Trophoblast cell (in vitro differentiated cells and primary cell): ENCODE measurements around the gene PYROXD2.

Source experiments
- DNase-seq, 2 donors: peaks; one replicate each; pipeline ENCODE4 v3.0.0-alpha.2; 2016
- H2AFZ ChIP-seq: 2 replicates; pipeline ENCODE4 v1.6.1; 2013; ENCODE audit warnings: low read length, moderate library complexity, mild to moderate bottlenecking; ENCODE audit not compliant: insufficient read depth, poor library complexity
- H2AK5ac ChIP-seq: 2 replicates; pipeline ENCODE4 v1.6.1; 2013; ENCODE audit warnings: mild to moderate bottlenecking, low read length
- H2BK120ac ChIP-seq: 2 replicates; pipeline ENCODE4 v1.6.1; 2013; ENCODE audit warnings: low read length, mild to moderate bottlenecking, moderate library complexity; ENCODE audit not compliant: insufficient read depth, poor library complexity
- H2BK12ac ChIP-seq: 2 replicates; pipeline ENCODE4 v1.6.1; 2013; ENCODE audit warnings: mild to moderate bottlenecking, low read length, moderate library complexity
- H2BK5ac ChIP-seq: 2 replicates; pipeline ENCODE4 v1.6.1; 2013; ENCODE audit warnings: low read length, low read depth, moderate library complexity, mild to moderate bottlenecking; ENCODE audit not compliant: poor library complexity
- H3K14ac ChIP-seq: 2 replicates; pipeline ENCODE4 v1.6.1; 2013; ENCODE audit warnings: mild to moderate bottlenecking, low read length
- H3K18ac ChIP-seq: 2 replicates; pipeline ENCODE4 v1.6.1; 2013; ENCODE audit warnings: mild to moderate bottlenecking, low read length
- H3K23ac ChIP-seq: 2 replicates; pipeline ENCODE4 v1.6.1; 2013; ENCODE audit warnings: low read length
- H3K27ac ChIP-seq: 2 replicates; pipeline ENCODE4 v1.5.1; 2013; ENCODE audit warnings: low read depth, mild to moderate bottlenecking, inconsistent platforms, low read length, moderate library complexity
- H3K27me3 ChIP-seq: 2 replicates; pipeline ENCODE4 v1.6.1; 2013; ENCODE audit warnings: inconsistent platforms, mild to moderate bottlenecking, low read length, moderate library complexity; ENCODE audit not compliant: insufficient read depth
- H3K36me3 ChIP-seq, 2 experiments: 1 replicate in 1 of 2; 2 replicates in 1 of 2; pipeline ENCODE4 v1.6.1; 2013; ENCODE audit warnings: low read length in 2 of 2, mild to moderate bottlenecking in 2 of 2, moderate library complexity in 1 of 2; ENCODE audit not compliant: insufficient read depth in 2 of 2, control insufficient read depth in 1 of 2
- H3K4ac ChIP-seq: 2 replicates; pipeline ENCODE4 v1.6.1; 2013; ENCODE audit warnings: low read depth, mild to moderate bottlenecking, low read length, moderate library complexity
- H3K4me1 ChIP-seq, 2 experiments: 1 replicate in 1 of 2; 2 replicates in 1 of 2; pipeline ENCODE4 v1.6.1; 2013; ENCODE audit warnings: low read length in 2 of 2, mild to moderate bottlenecking in 2 of 2, moderate library complexity in 1 of 2; ENCODE audit not compliant: insufficient read depth in 2 of 2, control insufficient read depth in 1 of 2
- H3K4me2 ChIP-seq: 2 replicates; pipeline ENCODE4 v1.6.1; 2013; ENCODE audit warnings: inconsistent platforms, mild to moderate bottlenecking, low read length, moderate library complexity
- H3K4me3 ChIP-seq: 2 replicates; pipeline ENCODE4 v1.5.1; 2013; ENCODE audit warnings: mild to moderate bottlenecking, low read depth, low read length, inconsistent platforms
- H3K79me1 ChIP-seq: one replicate; pipeline ENCODE4 v1.6.1; 2013; ENCODE audit warnings: low read length
- H3K79me2 ChIP-seq: 2 replicates; pipeline ENCODE4 v1.6.1; 2013; ENCODE audit warnings: low read length, mild to moderate bottlenecking; ENCODE audit not compliant: control insufficient read depth, insufficient read depth, poor library complexity
- H3K9ac ChIP-seq: 2 replicates; pipeline ENCODE4 v1.6.1; 2013; ENCODE audit warnings: mild to moderate bottlenecking, low read length
- H3K9me3 ChIP-seq: 2 replicates; pipeline ENCODE4 v1.6.1; 2013; ENCODE audit warnings: low read depth, mild to moderate bottlenecking, control low read depth, inconsistent platforms, low read length; ENCODE audit not compliant: insufficient read depth
- H4K12ac ChIP-seq: 2 replicates; pipeline ENCODE4 v1.6.1; 2013; ENCODE audit warnings: low read depth, mild to moderate bottlenecking, low read length, moderate library complexity
- H4K8ac ChIP-seq: 2 replicates; pipeline ENCODE4 v1.6.1; 2013; ENCODE audit warnings: low read depth, mild to moderate bottlenecking, low read length, moderate library complexity
- H4K91ac ChIP-seq: one replicate; pipeline ENCODE4 v1.6.1; 2013; ENCODE audit warnings: low read depth, mild to moderate bottlenecking, low read length, moderate library complexity
- WGBS: extraction: QIAGEN DNeasy Blood & Tissue Kit; methylation state at CpG from one replicate; pipeline ENCODE4 v1.1.7; 2013; ENCODE audit warnings: missing lambda C conversion rate; ENCODE audit not compliant: insufficient read length, insufficient coverage; ENCODE audit errors: extremely low coverage; 5-methylcytosine and 5-hydroxymethylcytosine counted together

PYROXD2 gene

GRCh38 chr10:98340940-98341310 is 74.1 kb downstream of the PYROXD2 start:
- no peaks in the 10 kb centered on the region for H3K9me3 ChIP-seq
- H4K8ac ChIP-seq: no peak overlapping the region
- H3K79me1 ChIP-seq: no peaks in the 10 kb centered on the region
- H2AK5ac ChIP-seq: no peak overlapping the region
- no peak overlapping the region for H2BK12ac ChIP-seq
- no peak overlapping the region for H2BK120ac ChIP-seq
- H4K91ac ChIP-seq: no peak overlapping the region
- H3K4ac ChIP-seq: no peak overlapping the region
- H3K18ac ChIP-seq: no peak overlapping the region
- H2BK5ac ChIP-seq: no peak overlapping the region
- no peak overlapping the region for H3K23ac ChIP-seq
- H3K36me3 ChIP-seq: no peaks in the 10 kb centered on the region
- no peak overlapping the region for H2AFZ ChIP-seq
- no peak for DNase-seq
- no CpG with 5 or more reads among the region's 2 CpGs for WGBS
- no peak overlapping the region for H3K27ac ChIP-seq
- no peaks in the 10 kb centered on the region for H3K27me3 ChIP-seq
- no peak overlapping the region for H3K4me3 ChIP-seq
- H4K12ac ChIP-seq: no peak overlapping the region
- no peaks in the 10 kb centered on the region for H3K79me2 ChIP-seq
- H3K4me2 ChIP-seq: no peak overlapping the region
- no peak overlapping the region for H3K14ac ChIP-seq
- H3K9ac ChIP-seq: no peak overlapping the region
- no peaks in the 10 kb centered on the region for H3K4me1 ChIP-seq

- H3K14ac ChIP-seq: no peak overlapping the region
- no peaks in the 10 kb centered on the region for H3K9me3 ChIP-seq
- H3K4ac ChIP-seq: no peak overlapping the region
- H3K4me2 ChIP-seq: no peak overlapping the region
- no peaks in the 10 kb centered on the region for H3K36me3 ChIP-seq
- H3K27ac ChIP-seq: no peak overlapping the region
- no peaks in the 10 kb centered on the region for H3K4me1 ChIP-seq
- no peak overlapping the region for H2AFZ ChIP-seq
- H3K23ac ChIP-seq: no peak overlapping the region
- H3K79me1 ChIP-seq: no peaks in the 10 kb centered on the region
- H3K27me3 ChIP-seq: no peaks in the 10 kb centered on the region
- H3K9ac ChIP-seq: no peak overlapping the region
- H3K79me2 ChIP-seq: no peaks in the 10 kb centered on the region
- no peak for DNase-seq
- H3K4me3 ChIP-seq: no peak overlapping the region
- H2BK120ac ChIP-seq: no peak overlapping the region
- no peak overlapping the region for H3K18ac ChIP-seq
- H4K12ac ChIP-seq: no peak overlapping the region
- H2AK5ac ChIP-seq: no peak overlapping the region
- no peak overlapping the region for H2BK5ac ChIP-seq
- no peak overlapping the region for H4K8ac ChIP-seq
- H2BK12ac ChIP-seq: no peak overlapping the region
- H4K91ac ChIP-seq: no peak overlapping the region
- no CpG with 5 or more reads among the region's 8 CpGs for WGBS
Measured at GRCh38 chr10:98340261-98340939, 74.6 kb downstream of the PYROXD2 start.

GRCh38 chr10:98339799-98340198 is 75.2 kb downstream of the PYROXD2 start:
- Histone ChIP-seq H3K79me1 (no peaks in the 10 kb centered on the region), H4K8ac (no peak overlapping the region), H3K9ac (no peak overlapping the region), H3K27me3 (no peaks in the 10 kb centered on the region), H3K14ac (no peak overlapping the region), H3K4me2 (no peak overlapping the region), H2BK12ac (no peak overlapping the region), H3K4me3 (no peak overlapping the region), H3K79me2 (no peaks in the 10 kb centered on the region), H3K36me3 (no peaks in the 10 kb centered on the region), H3K9me3 (no peaks in the 10 kb centered on the region), H3K23ac (no peak overlapping the region), H2BK120ac (no peak overlapping the region), H2BK5ac (no peak overlapping the region), H2AK5ac (no peak overlapping the region), H3K27ac (no peak overlapping the region), H3K18ac (no peak overlapping the region), H3K4me1 (no peaks in the 10 kb centered on the region), H4K12ac (no peak overlapping the region), H3K4ac (no peak overlapping the region), H2AFZ (no peak overlapping the region), H4K91ac (no peak overlapping the region)
- no peak for DNase-seq
- WGBS: no CpG with 5 or more reads among the region's 5 CpGs

GRCh38 chr10:98338896-98339295 is 76.1 kb downstream of the PYROXD2 start:
- no peak overlapping the region for H2BK5ac ChIP-seq
- no peaks in the 10 kb centered on the region for H3K79me2 ChIP-seq
- H2BK120ac ChIP-seq: no peak overlapping the region

More at GRCh38 chr10:98338896-98339295, 76.1 kb downstream of the PYROXD2 start:
- Histone ChIP-seq H2AK5ac (no peak overlapping the region), H3K27ac (no peak overlapping the region), H3K27me3 (no peaks in the 10 kb centered on the region), H3K18ac (no peak overlapping the region), H3K23ac (no peak overlapping the region), H4K8ac (no peak overlapping the region), H3K4me3 (no peak overlapping the region), H3K36me3 (no peaks in the 10 kb centered on the region), H4K12ac (no peak overlapping the region), H3K14ac (no peak overlapping the region), H3K79me1 (no peaks in the 10 kb centered on the region), H3K4me1 (no peaks in the 10 kb centered on the region), H3K9me3 (no peaks in the 10 kb centered on the region), H3K4me2 (no peak overlapping the region), H3K9ac (no peak overlapping the region), H4K91ac (no peak overlapping the region), H2AFZ (no peak overlapping the region), H2BK12ac (no peak overlapping the region), H3K4ac (no peak overlapping the region)
- no CpG with 5 or more reads among the region's 5 CpGs for WGBS
- DNase-seq: no peak
